ENCODE results near the gene CTNNA2.
"Not testable (repeated sequence)": the region's sequence is repeated elsewhere in the genome, so short reads cannot be mapped to it uniquely, and the experiment has no call there.

Gene CTNNA2

GRCh38 chr2:80195034-80195433 is 682.2 kb downstream of the CTNNA2 start:
- Mint-ChIP-seq H3K27me3 (no peaks in the 10 kb centered on the region), H3K9me3 (peaks cover 2 to 7% of the 10 kb centered on the region in 2 donors), H3K4me3 (no peak overlapping the region), H3K4me1 (no peaks in the 10 kb centered on the region), H3K27ac (no peak overlapping the region), H3K36me3 (no peaks in the 10 kb centered on the region)
- DNase-seq (no peak), ATAC-seq (replicated peaks) (no peak)

- H3K4me1 Mint-ChIP-seq: no peaks in the 10 kb centered on the region
- peaks cover 5 to 13% of the 10 kb centered on the region in 2 donors for H3K9me3 Mint-ChIP-seq
- H3K4me3 Mint-ChIP-seq: no peak overlapping the region
- no peak for DNase-seq
- H3K27ac Mint-ChIP-seq: no peak overlapping the region
- H3K27me3 Mint-ChIP-seq: no peaks in the 10 kb centered on the region
- H3K36me3 Mint-ChIP-seq: no peaks in the 10 kb centered on the region
- no peak for ATAC-seq (replicated peaks)
These were observed 685.2 kb downstream of the CTNNA2 start for GRCh38 chr2:80198042-80198441.

GRCh38 chr2:80199504-80199903 is 686.7 kb downstream of the CTNNA2 start:
- DNase-seq (no peak), ATAC-seq (replicated peaks) (no peak)
- Mint-ChIP-seq H3K4me1 (no peaks in the 10 kb centered on the region), H3K4me3 (no peak overlapping the region), H3K9me3 (peaks cover 10 to 19% of the 10 kb centered on the region in 2 donors), H3K27ac (no peak overlapping the region), H3K27me3 (no peaks in the 10 kb centered on the region), H3K36me3 (peaks cover 0 to 2% of the 10 kb centered on the region in 2 donors)

GRCh38 chr2:80203929-80204328 is 691.1 kb downstream of the CTNNA2 start:
- H3K4me1 Mint-ChIP-seq; H3K27ac Mint-ChIP-seq; H3K27me3 Mint-ChIP-seq; ATAC-seq (replicated peaks); H3K36me3 Mint-ChIP-seq; H3K4me3 Mint-ChIP-seq; DNase-seq: not testable (repeated sequence)
- peaks cover 8 to 18% of the 10 kb centered on the region in 2 donors for H3K9me3 Mint-ChIP-seq

GRCh38 chr2:80205498-80205897 is 692.6 kb downstream of the CTNNA2 start:
- no peak overlapping the region for H3K4me3 Mint-ChIP-seq
- H3K27ac Mint-ChIP-seq: no peak overlapping the region
- no peaks in the 10 kb centered on the region for H3K4me1 Mint-ChIP-seq
- DNase-seq: no peak
- peaks cover 0 to 2% of the 10 kb centered on the region in 2 donors for H3K36me3 Mint-ChIP-seq
- no peak for ATAC-seq (replicated peaks)
- peaks cover 11 to 18% of the 10 kb centered on the region in 2 donors for H3K9me3 Mint-ChIP-seq
- H3K27me3 Mint-ChIP-seq: no peaks in the 10 kb centered on the region

GRCh38 chr2:80209458-80209857 is 696.6 kb downstream of the CTNNA2 start:
- Mint-ChIP-seq H3K4me3 (no peak overlapping the region), H3K9me3 (peaks cover 6 to 8% of the 10 kb centered on the region in 2 donors), H3K36me3 (no peaks in the 10 kb centered on the region), H3K4me1 (no peaks in the 10 kb centered on the region), H3K27ac (no peak overlapping the region), H3K27me3 (no peaks in the 10 kb centered on the region)
- no peak for ATAC-seq (replicated peaks)
- DNase-seq: no peak

GRCh38 chr2:80217446-80217845 is 704.6 kb downstream of the CTNNA2 start:
- ATAC-seq (replicated peaks) (no peak), DNase-seq (no peak)
- H3K4me1 Mint-ChIP-seq: no peaks in the 10 kb centered on the region
- H3K4me3 Mint-ChIP-seq: no peak overlapping the region
- no peak overlapping the region for H3K27ac Mint-ChIP-seq
- H3K27me3 Mint-ChIP-seq: no peaks in the 10 kb centered on the region
- H3K9me3 Mint-ChIP-seq: peaks cover 0 to 8% of the 10 kb centered on the region in 2 donors
- no peaks in the 10 kb centered on the region for H3K36me3 Mint-ChIP-seq

- Mint-ChIP-seq H3K4me1 (no peaks in the 10 kb centered on the region), H3K4me3 (no peak overlapping the region), H3K27me3 (no peaks in the 10 kb centered on the region), H3K36me3 (no peaks in the 10 kb centered on the region), H3K27ac (no peak overlapping the region), H3K9me3 (peaks cover 1 to 5% of the 10 kb centered on the region in 2 donors)
- ATAC-seq (replicated peaks) (no peak), DNase-seq (no peak)
These were observed 709.8 kb downstream of the CTNNA2 start for GRCh38 chr2:80222644-80223043.

- H3K27me3 Mint-ChIP-seq: no peaks in the 10 kb centered on the region
- H3K4me1 Mint-ChIP-seq: no peaks in the 10 kb centered on the region
- ATAC-seq (replicated peaks): no peak
- H3K4me3 Mint-ChIP-seq: no peak overlapping the region
- DNase-seq: no peak
- H3K27ac Mint-ChIP-seq: no peak overlapping the region
- H3K36me3 Mint-ChIP-seq: no peaks in the 10 kb centered on the region
- H3K9me3 Mint-ChIP-seq: peaks cover 3 to 5% of the 10 kb centered on the region in 2 donors
These were observed 718.6 kb downstream of the CTNNA2 start for GRCh38 chr2:80231421-80231820.

- no peak overlapping the region for H3K4me3 Mint-ChIP-seq
- no peaks in the 10 kb centered on the region for H3K36me3 Mint-ChIP-seq
- ATAC-seq (replicated peaks) (no peak), DNase-seq (no peak)
- H3K27ac Mint-ChIP-seq: no peak overlapping the region
- H3K9me3 Mint-ChIP-seq: peaks cover 0 to 1% of the 10 kb centered on the region in 2 donors
- H3K4me1 Mint-ChIP-seq: no peaks in the 10 kb centered on the region
- H3K27me3 Mint-ChIP-seq: no peaks in the 10 kb centered on the region
These were observed 720.5 kb downstream of the CTNNA2 start for GRCh38 chr2:80233333-80233732.

- Mint-ChIP-seq H3K27me3 (no peaks in the 10 kb centered on the region), H3K9me3 (peaks cover 0 to 6% of the 10 kb centered on the region in 2 donors), H3K36me3 (no peaks in the 10 kb centered on the region), H3K27ac (no peak overlapping the region), H3K4me3 (no peak overlapping the region), H3K4me1 (no peaks in the 10 kb centered on the region)
- DNase-seq (no peak), ATAC-seq (replicated peaks) (no peak)
These were observed 726.0 kb downstream of the CTNNA2 start for GRCh38 chr2:80238692-80239469.

GRCh38 chr2:80242355-80242910 is 729.6 kb downstream of the CTNNA2 start:
- Mint-ChIP-seq H3K4me1 (no peaks in the 10 kb centered on the region), H3K9me3 (peaks cover 0 to 4% of the 10 kb centered on the region in 2 donors), H3K27ac (no peak overlapping the region), H3K36me3 (no peaks in the 10 kb centered on the region), H3K4me3 (no peak overlapping the region), H3K27me3 (no peaks in the 10 kb centered on the region)
- no peak for DNase-seq
- no peak for ATAC-seq (replicated peaks)

- Mint-ChIP-seq H3K27me3 (no peaks in the 10 kb centered on the region), H3K36me3 (no peaks in the 10 kb centered on the region), H3K4me3 (no peak overlapping the region), H3K9me3 (no peaks in the 10 kb centered on the region), H3K27ac (no peak overlapping the region), H3K4me1 (no peaks in the 10 kb centered on the region)
- no peak for DNase-seq
- no peak for ATAC-seq (replicated peaks)
These were observed 732.2 kb downstream of the CTNNA2 start for GRCh38 chr2:80244905-80245584.

GRCh38 chr2:80246534-80246933 is 733.7 kb downstream of the CTNNA2 start:
- Mint-ChIP-seq H3K27me3 (no peaks in the 10 kb centered on the region), H3K36me3 (no peaks in the 10 kb centered on the region), H3K27ac (no peak overlapping the region), H3K4me3 (no peak overlapping the region), H3K9me3 (no peaks in the 10 kb centered on the region), H3K4me1 (no peaks in the 10 kb centered on the region)
- ATAC-seq (replicated peaks) (no peak), DNase-seq (no peak)

- no peak overlapping the region for H3K4me3 Mint-ChIP-seq
- no peak for DNase-seq
- no peaks in the 10 kb centered on the region for H3K4me1 Mint-ChIP-seq
- ATAC-seq (replicated peaks): no peak
- no peaks in the 10 kb centered on the region for H3K27me3 Mint-ChIP-seq
- no peaks in the 10 kb centered on the region for H3K9me3 Mint-ChIP-seq
- no peaks in the 10 kb centered on the region for H3K36me3 Mint-ChIP-seq
- H3K27ac Mint-ChIP-seq: no peak overlapping the region
These were observed 734.5 kb downstream of the CTNNA2 start for GRCh38 chr2:80247339-80247738.

Data from stimulated activated naive B cell treated with anti-CD40 and anti-IgM and Interleukin-4, amounts not matched to agents 10 μg/mL and 1 μg/mL and 100 μg/mL, for 72 hours (primary cell).